RKO (cell line): ENCODE data around the gene THBS2.
A peak's percentile ranks its signal among the peaks of the same experiment; 100 is the strongest.
"Not testable (repeated sequence)": the region's sequence is repeated elsewhere in the genome, so short reads cannot be mapped to it uniquely, and the experiment has no call there.

ENCODE experiments used
- DNase-seq: peaks from one replicate; pipeline ENCODE4 v3.0.0-alpha.2; 2016; ENCODE audit warnings: low spot score

The THBS2 gene

DNA sequence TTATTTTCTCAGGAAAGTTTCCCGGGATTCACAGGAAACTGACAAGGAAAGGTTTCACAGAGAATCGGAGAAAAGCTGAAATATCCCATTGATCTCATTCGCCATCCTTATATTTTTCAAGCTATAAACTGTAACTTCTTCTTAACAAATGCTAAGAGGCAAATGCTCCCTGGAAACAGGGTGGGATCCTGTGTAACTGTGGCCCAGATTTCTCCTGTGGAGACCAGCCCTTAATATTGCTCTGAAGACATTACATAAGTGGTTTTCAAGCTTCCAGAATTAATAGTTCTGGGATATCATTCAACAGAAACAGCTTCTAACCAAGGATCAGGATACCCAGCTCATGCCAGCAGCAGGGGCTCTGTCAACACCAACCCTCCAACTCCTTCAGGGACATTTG, 69.2 kb downstream of the THBS2 start:
- DNase-seq, result no peak

DNA sequence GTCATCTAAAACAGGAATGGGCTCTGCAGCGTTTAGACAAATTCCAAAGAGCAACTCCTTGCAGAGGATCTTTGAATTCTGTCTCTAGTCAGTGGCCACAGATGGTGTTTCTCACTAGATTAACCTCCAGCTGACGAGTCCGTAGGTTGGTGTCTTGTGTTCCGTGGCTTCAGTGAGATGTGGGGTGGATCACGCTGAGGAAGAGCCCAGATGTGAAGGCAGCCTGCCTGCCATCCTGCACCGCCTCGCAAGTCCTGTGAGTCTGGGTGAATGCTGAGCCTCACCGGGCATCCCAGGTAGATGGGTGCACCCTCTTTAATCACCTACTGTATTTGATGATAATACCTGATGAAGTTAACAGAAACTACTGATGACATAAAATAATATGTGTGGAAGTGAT, 70.4 kb downstream of the THBS2 start:
- no peak for DNase-seq

DNA sequence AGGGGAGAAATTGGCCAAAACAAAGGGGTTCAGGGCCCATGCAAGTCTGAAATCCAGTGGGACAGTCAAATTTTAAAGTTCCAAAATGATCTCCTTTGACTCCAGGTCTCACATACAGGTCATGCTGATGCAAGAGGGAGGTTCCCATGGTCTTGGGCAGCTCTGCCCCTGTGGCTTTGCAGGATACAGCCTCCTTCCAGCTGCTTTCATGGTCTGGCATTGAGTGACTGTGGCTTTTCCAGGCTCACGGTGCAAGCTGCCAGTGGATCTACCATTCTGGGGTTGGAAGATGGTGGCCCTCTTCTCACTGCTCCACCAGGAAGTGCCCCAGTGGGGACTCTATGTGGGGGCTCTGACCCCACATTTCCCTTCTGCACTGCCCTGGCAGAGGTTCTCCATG, 73.8 kb downstream of the THBS2 start:
- DNase-seq, result not testable (repeated sequence)

DNA sequence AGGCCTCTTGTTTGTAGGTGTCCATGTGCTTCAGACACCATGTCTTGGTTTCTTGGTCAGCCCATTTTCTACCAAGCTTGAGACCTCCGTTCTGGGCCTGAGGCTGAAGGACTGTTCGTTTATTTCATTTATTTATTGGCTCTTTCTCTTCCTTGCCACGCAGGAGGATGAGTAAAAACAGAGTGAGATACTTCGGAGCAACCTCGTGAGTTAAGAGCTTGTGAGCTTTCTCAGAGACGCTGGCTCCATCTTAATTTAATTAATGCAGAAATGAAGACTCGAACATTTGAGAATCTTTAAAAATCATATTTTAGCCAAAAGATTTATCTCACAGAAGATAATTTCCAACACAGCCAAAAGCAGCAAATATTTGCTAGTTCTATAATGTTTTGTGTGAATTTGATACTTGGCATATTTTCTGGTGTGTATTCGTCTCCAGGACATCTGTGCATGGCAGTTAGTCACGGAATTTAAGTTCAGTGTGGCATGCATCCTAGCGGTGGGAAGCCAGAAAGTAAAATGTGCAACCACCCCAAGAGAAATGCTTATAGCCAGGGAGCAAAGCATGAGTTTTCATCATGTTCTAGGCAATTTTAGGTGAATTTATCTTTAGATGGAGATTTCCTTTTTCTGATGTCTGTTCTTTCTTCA, 76.0 kb downstream of the THBS2 start:
- DNase-seq, result no peak

DNA sequence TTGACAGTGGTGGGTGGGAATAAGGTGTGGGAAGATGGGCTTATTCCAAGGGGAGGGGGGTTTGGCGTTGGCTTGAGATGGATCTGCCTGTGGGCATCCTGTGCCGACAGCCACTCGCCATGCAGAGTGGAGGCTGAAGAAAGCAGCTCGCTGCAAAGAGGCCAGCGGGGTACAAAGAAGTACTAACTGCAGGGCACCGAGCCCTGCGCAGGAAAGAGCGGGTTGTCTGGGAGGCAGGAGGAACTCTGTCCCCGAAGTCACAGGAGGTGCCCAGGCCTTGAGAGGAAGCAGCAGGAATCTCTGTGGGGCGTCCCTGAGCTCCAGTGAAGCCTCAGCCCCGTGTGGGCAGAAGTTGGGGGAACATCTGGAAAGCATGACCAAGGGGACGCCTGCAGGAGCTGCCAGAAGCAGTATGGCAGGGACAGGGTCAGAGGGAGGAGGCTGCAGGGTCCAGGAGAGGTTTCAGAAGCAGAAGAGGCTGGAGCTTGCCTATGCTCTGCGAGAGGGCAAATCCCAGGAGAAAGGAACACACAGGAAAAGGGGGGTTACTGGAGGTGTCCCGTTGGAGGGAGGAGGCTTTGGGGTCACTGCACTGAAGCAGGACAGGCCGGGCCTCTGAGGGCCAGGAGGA, 77.2 kb downstream of the THBS2 start:
- DNase-seq, result no peak

DNA sequence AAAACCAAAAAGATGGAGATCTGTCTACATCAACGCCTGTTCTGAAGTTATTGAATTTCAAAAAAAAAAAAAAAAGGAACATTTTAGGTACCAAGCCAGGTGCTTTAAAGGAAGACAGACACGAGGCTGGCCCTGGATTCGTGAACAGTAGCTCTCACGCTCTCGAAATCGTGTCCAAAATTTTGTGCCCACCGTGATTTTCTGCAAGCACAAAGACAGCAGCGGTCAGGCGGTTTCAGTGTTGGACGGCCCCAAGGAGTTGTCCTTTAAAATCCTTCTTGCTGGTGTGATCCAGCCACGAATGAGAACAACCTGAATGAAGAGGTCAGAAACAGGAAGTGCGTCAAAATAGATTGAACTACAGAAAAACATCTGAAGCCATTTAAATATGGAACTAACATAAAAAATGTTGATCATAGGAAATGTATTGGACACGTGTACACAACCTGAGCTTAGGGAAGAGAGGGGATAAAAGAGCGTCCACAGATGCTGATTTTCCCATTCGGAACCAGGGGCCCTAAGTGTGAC, 78.2 kb downstream of the THBS2 start:
- no peak for DNase-seq

DNA sequence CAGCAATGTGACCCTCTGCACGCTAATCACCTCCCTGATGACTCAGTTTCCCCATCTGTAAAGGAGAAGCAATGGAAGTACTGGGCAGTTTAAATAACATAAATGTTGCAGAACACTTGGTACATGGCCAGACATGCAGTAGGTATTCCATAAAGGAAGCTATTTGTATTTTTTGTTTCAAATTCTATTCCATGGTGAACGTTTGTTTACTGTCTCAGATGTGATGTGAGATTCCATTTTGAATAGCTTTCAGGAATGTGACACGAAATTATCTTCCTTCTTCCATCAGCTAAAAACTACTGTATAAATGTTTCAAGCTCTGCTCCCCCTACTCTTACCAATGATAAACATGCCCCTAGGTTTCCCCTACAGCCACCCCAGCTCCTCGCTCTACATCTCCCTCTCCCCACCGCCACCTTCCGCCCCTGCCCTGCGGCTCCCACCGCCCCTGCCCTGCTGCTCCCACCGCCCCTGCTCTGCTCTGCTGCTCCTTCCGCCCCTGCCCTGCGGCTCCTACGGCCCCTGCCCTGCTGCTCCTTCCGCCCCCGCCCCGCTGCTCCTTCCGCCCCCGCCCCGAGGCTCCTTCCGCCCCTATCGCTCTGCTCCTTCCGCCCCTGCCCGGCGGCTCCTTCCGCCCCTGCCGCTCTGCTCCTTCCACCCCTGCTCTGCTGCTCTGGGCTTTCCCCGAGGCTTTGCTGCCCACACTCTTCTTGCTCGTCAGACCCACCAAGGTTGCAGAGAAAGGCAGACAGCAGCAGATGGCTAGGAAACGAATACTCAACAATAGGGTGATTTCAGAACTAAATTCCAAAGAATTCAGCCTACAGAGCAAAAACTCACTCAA, 78.9 kb downstream of the THBS2 start:
- no peak for DNase-seq

DNA sequence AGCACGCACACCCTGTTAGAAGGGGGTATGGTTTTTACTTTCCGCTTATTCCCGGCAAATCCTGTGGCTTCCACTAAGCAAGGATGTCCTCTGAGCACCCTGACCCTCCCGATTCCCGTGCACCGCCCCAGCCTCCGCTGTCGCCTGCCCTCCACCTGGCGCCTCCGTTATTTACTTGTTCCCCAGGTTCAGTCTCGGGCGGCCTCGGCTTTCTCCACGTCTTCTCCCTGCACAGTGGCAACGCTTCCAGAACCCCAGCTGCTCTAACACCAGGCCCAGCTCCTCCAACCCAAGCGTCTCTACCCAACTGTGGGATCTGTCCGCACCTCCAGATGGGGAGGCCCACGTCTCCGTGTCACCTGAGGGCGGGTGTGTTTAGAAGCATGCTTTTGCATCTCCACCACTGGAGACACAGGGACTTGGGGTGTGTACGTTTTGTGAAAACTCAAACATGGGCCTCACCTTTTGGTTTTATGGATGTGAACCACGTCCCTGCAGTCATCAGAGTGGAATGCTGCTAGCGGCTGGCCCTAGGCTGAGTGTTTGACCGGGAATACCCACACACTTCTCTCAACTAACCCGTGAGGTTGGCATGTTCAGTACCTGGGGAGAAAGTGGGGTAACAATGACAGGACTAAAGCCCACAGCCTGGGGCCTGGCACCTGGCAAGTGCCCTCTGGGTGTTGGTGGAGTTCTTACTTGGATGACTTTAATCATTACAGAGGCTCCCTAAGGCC, 79.9 kb downstream of the THBS2 start:
- no peak for DNase-seq

DNA sequence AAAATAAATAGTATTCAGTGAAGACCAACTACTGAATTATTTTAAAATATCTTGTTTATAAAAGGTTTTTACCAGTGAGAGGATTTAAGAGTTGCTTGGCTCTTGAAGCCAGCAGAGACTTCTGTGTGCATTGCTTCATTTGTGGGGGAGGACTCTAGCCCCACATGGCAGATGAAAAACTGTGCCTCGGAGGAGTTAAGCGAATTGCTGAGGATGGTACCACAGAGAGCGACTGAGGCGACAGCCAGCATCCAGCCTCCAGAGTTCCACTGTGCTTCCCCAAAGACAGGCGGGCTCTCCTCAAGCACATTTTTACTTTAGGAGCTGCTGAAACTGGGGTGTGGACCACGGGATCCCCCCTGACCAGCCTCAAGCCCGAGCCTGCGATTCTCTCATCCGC, 80.7 kb downstream of the THBS2 start:
- DNase-seq, result no peak

DNA sequence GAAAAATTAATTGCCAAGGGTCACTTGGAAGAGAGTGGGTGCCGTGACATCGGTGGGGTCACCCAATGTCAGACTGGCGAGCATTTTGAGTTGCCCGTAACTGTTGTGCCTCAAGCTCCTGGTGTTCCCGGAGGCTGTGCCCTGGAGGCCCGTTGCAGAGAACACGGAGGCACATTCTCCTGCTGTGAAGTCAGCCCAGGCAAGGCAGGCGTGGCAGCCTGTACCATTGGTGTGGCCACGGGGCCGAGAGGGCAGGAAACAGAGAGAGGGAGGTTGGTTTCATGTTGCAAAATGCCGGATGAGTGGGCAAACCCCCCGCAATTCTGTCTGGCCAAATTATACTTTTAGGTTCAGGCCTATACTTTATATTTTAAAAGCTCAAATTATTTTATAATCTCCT, 81.2 kb downstream of the THBS2 start:
- DNase-seq, result no peak

DNA sequence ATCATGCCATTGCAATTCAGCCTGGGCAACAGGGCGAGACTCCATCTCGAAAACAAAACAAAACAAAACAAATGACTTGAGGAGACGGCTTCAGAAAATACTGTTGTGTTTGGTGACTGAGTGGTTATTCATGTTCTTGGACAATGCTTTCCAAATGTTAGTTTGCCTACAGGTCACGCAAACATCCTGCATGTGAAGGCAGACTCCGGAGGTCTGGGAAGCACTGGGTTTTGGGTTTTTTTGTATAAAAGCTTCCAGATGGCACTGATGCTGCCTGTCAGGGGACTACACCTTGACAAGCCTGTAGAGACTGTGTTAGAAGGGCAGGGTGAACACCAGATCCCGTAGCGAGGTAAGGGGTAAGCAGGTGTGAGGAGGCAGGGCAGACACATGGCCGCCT, 81.7 kb downstream of the THBS2 start:
- DNase-seq, result no peak

DNA sequence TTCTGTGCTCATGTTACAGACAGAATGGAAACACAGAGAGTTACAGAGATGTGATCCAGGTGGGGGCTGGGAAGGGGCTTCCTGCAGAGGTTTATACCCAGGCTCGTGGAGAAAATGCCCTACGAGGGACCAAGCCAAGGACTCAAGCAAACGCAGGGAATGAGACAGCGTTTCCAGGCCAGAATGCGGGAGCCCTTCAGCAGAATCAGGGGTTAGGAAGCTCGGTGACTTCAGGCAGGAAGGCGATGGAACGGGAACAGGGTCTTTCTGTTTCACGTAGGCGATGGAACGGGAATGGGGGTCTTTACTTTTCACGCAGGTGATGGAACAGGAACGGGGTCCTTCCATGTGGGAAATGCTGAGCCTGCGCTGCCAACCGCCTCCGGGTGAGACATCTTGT, 82.6 kb downstream of the THBS2 start:
- no peak for DNase-seq

DNA sequence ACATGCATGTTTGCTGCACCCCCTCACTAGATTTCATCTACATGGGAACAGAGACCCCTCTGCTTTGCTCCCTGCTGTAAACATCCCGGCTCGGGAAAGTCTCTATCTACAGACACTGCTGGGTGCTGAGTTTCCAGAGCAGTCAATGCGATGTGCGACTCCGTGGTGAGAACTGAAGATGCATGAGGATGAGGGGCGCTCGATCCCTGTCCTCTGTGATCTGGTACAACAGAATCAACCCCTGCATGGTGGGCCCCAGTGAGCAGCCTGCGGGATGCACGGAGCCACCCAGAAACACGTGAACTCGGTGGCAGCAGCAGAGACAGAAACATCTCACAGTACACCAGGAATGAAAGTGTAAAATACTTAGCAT, 83.1 kb downstream of the THBS2 start:
- DNase-seq, result no peak

DNA sequence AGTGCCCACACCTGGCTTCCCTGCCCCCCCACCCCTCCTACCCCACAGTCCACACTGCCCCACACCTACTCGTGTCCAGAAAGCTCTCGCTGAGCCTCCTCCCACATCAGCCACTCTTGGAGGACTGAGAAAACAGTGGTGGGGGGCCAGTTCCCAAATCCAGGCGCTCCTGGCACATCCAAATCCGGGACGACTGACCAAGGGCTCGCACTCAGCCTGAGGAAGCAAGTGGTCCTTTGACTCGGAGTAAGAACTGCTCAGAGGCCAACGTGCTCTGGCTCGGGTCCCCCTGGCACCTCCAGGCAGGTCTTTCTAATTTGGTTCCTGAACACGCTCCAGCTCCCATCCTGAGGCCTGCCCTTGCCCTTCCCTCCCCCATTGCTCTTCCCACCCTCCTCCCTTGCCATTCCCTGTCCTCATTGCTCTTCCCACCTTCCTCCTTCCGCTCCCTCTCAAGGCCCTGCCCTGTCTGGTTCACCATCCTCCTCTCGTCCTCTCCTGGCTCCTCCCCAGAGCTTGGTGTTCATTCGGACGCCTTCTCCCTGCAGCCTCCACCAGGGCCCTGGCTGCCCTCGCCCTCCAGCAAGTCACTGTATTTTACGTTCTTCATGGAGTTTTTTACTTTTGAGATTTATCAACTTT, 83.6 kb downstream of the THBS2 start:
- no peak for DNase-seq

DNA sequence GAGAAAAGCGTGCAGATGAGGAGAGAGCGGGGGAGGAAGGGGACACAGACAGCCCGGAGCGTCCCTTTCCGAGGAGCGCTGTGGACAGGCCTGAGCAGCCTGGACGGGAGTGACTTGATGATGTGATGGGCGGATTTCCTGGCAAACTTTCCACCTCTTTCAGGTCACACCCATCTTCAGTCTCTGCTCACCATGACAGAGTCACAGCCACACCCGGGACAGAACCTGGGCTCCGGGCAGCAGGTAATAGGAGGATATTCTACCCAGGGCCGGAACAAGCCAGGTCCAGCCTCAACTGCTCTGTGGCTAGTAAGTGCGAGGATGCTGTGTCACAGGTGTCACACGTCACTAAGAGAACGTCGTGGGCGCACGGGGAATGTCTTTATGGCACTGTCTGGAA, 84.3 kb downstream of the THBS2 start:
- DNase-seq, result no peak

DNA sequence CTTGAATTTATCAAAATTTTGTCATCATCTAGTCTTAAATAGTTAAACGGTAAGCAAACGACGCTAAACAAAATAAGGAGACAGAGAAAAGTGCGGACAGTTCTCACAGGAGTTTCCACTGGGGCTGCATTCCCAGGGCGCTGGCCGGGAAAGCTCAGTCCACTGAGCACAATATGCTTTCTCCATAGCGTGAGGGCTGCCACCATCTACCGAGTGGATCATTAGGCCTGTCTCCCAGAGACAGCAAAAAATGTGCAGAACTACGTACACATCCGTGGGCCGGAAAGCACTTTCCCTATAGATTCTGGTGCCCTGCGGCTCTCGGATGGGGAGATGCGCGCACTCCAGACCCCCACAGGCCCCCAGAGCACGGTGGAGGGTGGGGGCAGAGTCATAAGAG, 84.9 kb downstream of the THBS2 start:
- DNase-seq, result no peak

DNA sequence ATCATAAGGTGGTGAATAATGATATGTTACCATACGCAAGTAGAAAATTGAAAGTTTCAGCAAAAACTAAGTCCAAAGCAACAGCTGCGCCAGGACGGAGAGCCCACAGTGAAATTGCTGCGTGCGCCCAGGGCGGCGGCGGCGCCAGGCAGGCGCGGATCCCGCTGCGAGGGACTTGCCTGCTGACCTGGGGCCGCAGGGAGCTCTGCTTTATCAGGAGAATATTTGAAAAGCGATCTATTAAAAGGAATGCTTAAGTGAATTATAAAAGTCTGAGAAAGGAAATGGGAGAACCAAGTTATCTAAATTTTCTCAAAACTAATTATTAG, 85.4 kb downstream of the THBS2 start:
- DNase-seq, result no peak

DNA sequence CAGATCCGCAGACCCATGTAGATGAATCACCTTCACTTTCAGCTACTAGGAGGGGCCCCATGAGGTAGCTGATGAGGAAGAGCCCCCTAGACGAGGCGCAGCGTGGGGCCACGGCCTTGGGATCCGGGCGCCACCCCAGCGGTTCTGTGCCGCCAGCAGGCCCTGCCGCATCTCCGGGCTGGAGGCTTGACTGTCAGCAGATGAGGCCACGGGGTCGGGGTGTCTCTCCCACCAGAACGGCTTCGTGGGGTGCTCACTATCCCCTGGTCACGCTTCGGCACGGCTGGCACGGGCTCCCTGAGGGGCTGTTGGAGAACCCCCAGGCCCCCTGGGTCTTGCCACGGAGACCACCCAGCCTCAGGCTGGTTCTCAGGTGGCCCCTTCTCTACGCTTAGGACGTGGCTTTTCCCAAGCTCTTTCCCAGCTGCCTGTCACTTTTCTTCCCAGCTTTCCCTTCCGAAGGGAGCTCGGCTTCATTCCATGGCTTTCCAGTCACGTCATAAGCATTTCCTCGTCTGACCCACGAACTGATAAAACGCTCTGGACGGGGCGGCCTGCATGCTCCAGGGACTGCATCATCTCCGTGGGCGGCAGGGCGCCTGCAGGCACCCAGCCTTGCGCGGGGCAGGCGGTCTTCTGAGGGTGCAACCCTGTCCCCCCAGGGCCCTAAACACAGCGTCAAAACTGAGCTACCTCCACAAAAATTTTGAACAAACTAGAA, 85.9 kb downstream of the THBS2 start:
- peak; percentile 78 for DNase-seq

DNA sequence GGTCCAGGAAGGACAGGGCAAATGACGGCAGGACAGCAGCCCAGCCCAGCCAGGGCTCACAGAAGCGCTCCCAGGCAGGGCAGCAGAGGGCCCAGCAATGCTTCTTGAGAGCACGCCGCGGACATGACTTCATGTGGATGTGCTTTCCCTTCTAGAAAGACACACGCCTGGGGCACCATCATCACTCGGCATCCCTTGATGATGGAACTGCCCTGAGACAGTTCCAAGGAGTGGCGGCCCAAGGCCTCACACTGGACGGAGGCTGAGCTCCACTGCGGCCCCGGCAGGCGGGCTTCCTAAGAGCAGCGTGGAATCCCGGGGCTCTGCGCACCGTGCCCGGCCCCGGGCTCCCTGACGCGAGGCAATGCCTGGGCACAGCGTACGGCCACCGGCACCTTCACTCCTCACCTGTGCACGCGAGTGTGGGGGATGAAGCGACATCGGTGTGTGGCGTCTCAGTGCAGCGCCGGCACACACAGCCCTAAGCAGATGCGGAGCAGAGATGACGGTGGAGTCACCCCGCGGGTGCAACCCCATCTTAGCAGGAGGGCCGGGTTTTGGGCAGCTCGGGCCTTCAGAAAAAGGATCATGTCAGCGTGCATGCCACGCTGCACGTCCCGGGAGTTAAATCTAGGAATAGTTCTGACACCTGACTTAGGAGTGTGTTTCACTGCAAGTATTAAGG, 86.6 kb downstream of the THBS2 start:
- no peak for DNase-seq
